Left renal pelvis (tissue), 4 donors: ENCODE data around the gene NFIX. TPM values are rescaled to one million over a fixed set of nuclear protein-coding genes. Genes with fewer than 3 reads are reported as not detected.

Source experiments
- DNase-seq, 4 donors: peaks; one replicate each; pipeline ENCODE4 v3.0.0-alpha.2; 2013; ENCODE audit warnings: low read depth in 4 of 4, low spot score in 3 of 4
- polyA plus RNA-seq, 4 donors: library from polyadenylated mRNA; unstranded; fragments of 120-200 nt; gene quantifications; one replicate each; pipeline ENCODE4 v1.2.1, GENCODE V29; 2013; ENCODE audit not compliant: insufficient read length in 4 of 4

The NFIX gene
- polyA plus RNA-seq, 4 donors, result 18.9 to 130 (median 23.3) TPM

GRCh38 chr19:13099073-13099999 lies 104.1 kb downstream of the NFIX start:
- DNase-seq, result no peak

- no peak for DNase-seq
Measured at GRCh38 chr19:13100031-13100588, 104.8 kb downstream of the NFIX start.

GRCh38 chr19:13100841-13101589 lies 105.7 kb downstream of the NFIX start:
- DNase-seq, result no peak

- no peak for DNase-seq
Measured at GRCh38 chr19:13101590-13102415, 106.5 kb downstream of the NFIX start.

- DNase-seq, result no peak
Measured at GRCh38 chr19:13102416-13102665, 107.1 kb downstream of the NFIX start.

- no peak for DNase-seq
Measured at GRCh38 chr19:13102666-13103580, 107.6 kb downstream of the NFIX start, which contains the start of gene LYL1. LYL1 (minus strand) TSS chr19:13102858; CDS start chr19:13101171, 1,687 bp downstream.

- DNase-seq, result no peak
Measured at GRCh38 chr19:13103581-13104359, 108.5 kb downstream of the NFIX start.

GRCh38 chr19:13104360-13104847 lies 109.1 kb downstream of the NFIX start:
- DNase-seq, result no peak

GRCh38 chr19:13104848-13105711 lies 109.8 kb downstream of the NFIX start:
- no peak for DNase-seq

GRCh38 chr19:13109361-13110098 lies 114.3 kb downstream of the NFIX start:
- DNase-seq, result no peak

GRCh38 chr19:13110099-13110610 lies 114.9 kb downstream of the NFIX start:
- no peak for DNase-seq

- no peak for DNase-seq
Measured at GRCh38 chr19:13112555-13112954, 117.3 kb downstream of the NFIX start.

- no peak for DNase-seq
Measured at GRCh38 chr19:13115936-13116281, 120.6 kb downstream of the NFIX start.

- DNase-seq, result peak in 3 of 4 donors; percentile 77 to 89 (median 88)
Measured at GRCh38 chr19:13116282-13117175, 121.3 kb downstream of the NFIX start, which contains the start of gene TRMT1. TRMT1 (minus strand) TSS chr19:13116740; CDS start chr19:13116399, 341 bp downstream.

- no peak for DNase-seq
Measured at GRCh38 chr19:13117176-13117771, 122.0 kb downstream of the NFIX start.
